GM18873 (cell line): ENCODE results near the gene MAP3K20.

Experiments
- ATAC-seq: cut with Tn5 transposase; IDR thresholded peaks from one replicate; pipeline ENCODE4 v1.9.1; 2021; ENCODE audit warnings: mild to moderate bottlenecking, moderate library complexity, moderate number of reproducible peaks; ENCODE audit not compliant: unreplicated experiment, low FRiP score

The MAP3K20 gene

DNA sequence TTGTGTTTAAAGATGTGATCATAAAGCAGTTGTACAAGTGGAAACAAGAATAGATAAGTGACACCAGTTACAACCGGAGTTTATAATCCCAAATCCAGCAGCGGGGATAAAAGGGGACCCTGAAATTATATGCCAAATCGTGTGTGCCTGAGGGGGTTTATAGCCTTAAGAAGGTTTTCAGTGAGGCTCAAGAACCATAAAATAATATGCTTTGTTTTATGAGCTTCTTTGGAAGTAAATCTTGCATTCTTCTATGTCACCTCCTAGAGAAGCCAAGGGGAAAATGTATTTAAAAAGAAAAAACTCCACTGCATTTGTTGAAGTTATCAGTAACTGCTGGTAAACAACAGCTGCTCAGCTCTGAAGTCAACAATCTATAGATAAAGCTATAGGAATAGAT, 25.8 kb upstream of the MAP3K20 start:
- ATAC-seq: no peak

DNA sequence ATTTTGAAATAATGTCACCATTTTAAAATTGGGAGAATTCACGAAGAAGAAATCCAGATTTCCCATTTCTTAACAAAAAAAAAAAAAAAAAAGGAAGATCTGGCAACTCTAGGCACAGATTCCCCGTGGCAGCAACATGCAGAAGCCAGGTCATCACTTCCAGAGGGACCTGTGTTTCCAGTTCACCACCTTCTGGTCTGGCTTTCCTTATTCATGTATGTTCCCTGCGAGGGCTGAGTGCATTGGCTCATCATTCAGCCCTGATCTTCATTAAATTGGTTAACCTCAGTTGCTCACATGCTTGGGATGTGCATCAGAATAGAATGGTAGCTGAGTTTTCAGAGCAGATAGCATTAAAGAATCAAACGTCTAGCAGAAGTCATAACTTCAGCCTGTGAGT, 25.0 kb upstream of the MAP3K20 start:
- no peak for ATAC-seq

DNA sequence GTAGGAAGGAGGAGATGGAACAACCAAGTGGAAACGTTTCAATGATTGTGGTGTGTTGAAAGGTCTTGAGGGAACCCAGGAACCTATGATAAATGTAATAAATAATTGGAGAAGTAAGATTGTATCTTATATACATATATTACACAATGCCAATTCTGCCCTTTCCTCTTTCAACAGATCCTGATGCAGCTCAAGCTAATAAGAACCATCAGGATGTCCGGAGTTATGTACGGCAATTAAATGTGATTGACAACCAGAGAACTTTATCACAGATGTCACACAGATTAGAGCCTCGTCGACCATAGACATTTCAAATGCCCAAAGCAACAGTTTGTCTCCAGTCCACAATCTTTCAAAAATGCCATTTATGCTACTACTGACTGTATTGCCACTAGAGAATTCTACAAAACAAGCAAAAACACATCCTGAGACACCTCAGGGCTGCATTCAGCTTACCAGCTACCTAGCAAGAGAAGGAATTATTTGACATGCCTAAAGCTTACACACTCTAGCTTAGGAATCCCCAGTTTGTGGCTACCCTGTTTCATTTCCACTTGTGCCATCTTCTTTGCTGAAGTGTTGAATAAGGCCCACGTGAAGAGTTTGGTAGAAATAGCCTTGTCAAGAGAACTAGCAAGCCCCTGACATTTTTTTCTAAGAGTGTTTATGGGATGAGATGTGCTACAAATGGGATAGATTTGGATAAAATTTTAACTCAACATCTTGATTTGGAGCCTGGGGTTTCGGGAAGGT, 24.0 kb upstream of the MAP3K20 start:
- ATAC-seq: no peak

DNA sequence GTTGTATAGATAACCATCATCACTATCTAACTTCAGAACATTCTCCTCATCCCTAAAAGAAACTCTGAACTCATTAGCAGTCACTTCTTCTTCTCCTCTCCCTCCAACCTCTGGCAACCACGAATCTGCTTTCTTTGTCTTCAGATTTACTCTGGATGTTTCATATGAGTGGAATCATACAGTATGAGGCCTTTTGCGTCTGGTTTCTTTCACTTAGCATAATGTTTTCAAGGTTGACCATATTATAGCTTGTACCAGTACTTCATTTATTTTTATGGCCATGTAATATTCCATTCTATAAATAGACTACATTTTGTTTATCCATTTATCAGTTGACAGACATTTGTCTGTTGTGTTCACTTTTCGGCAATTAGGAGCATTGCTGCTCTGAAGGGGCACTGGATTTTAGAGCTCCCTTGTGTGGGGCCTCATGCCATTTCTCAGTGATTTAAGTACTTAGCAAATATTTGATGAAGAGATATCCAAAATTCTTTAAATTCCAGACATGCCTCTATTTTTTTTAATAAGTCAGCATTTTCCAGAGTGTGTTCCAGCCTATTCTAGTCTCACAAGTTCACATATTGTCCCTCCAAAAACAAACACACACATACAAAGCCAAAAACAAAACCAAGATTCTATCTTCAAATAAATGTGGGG, 22.5 kb upstream of the MAP3K20 start:
- no peak for ATAC-seq

DNA sequence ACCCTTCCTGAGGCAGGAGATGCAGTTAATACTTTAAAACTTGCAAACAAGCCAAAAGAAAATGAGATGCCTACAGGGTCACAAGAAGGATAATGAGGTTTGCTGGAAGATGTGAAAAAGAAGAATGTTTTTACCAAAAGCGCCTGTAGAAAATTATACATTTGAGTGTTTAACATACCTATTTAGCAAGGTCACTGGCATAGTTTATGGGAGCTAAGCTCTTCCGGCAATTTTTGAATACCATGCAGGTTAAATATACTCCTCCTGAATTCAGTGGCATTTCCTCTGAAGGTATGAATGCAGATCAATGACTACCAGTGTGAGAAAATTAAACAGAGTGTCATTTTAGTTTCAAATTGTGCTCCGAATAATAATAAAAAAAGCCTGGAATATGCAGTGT, 21.2 kb upstream of the MAP3K20 start:
- ATAC-seq: no peak

DNA sequence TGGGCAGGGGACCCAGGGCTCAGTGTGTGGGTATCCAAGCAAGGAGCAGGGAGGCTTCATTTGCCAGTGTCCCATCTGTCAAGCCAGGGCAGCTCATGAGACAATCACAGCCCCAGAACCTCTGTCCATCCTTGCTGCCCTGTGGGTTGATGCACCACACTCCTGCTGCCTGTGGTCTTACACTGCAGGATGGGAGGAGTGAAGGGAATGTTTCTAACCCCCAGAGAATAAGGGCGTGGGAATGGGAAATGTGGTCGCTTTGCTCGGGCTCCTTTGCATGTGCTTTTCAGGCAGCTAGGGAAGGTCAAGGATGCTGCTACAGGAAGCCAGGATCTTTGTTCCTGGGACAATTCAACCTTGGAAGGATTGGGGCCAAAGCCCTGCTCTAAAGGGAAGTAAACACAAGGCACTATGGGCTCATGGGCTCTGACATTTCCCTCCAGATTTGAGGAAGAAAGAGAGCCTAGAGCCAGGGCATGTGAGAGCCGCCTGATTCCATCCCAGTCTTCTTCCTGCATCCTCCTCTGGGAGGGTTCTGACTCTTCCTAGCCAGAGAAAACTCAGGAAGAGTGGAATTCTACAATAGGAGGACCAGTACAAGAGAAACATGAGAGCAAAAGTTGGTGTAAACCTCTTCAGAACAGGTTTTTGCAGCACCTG, 18.8 kb upstream of the MAP3K20 start:
- ATAC-seq: no peak

DNA sequence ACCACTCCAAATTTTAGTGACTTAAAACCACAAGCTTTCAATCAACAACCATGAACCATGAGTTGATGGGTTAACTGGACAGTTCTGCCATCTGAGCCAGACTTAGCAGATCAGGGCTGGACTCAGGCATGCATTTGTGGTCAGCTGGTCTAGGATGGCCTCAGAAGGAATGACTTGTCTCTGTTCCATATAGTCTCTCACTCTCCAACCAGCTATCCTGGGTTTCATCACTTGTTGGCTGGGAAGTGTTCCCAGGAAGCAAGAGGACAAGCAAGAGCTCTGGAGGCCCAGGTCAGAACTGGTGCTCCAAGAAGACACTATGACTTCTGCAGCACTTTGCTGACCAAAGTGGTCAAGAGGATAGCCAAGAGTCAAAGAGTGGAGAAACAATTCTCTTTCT, 17.5 kb upstream of the MAP3K20 start:
- ATAC-seq: no peak

DNA sequence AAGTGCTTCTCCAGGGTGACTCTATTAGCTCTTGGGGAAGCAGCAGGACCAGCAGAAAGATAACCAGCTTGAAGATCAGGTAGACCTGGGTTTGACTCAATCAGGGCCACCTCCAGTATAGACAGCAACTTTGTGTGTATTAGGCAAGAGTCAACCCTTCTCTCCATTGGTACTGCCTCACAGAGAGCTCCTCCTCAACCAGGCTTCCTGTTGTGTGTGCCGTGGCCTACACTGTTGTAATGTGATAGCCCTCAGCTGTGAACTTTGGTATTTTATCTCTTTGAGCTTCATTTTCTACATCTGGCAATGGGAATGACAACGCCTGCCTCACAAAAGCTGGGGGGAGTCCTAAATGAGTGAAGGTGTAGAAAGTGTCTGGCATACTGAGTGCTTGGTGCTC, 17.0 kb upstream of the MAP3K20 start:
- ATAC-seq: no peak

DNA sequence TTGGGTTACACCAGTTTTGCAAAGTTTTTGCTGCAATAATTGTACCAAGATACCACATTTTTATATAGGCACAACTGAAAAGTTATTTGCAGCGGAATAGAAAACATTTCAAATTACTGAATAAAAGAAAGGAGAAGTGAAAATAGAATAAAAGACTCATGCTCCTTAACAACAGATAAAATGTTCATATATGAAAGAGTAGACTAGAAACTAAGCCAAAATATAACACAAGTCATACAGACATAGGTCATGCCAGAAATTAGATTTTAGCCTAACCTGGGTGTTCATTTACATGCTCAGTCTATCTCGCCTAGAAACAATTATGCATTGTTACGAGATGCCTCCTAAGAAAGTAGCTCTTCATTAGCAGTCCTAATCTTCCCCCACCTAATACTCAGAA, 16.4 kb upstream of the MAP3K20 start:
- ATAC-seq: no peak

DNA sequence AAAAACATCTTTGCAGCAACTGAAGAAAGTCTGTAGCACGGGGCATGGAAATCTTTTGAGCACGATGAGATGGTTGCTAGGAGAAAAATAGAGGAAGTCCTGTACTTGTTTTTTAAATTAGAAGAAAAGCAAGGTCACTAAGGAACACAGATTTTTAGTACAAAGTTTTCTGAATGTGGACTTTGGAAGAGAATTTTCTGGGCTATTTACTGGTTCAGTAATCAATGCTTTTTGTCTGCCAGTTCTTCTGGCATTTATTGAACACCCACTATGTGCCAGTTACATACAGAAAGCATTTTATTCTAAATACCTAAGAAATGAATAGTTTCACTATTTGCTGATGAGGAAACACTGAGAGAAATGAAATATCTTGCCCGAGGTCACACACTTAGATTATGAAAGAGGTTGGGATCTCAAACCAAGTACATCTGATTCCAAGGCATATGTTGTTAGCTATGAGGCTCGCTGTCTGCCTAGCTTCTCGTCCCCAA, 15.6 kb upstream of the MAP3K20 start:
- no peak for ATAC-seq

DNA sequence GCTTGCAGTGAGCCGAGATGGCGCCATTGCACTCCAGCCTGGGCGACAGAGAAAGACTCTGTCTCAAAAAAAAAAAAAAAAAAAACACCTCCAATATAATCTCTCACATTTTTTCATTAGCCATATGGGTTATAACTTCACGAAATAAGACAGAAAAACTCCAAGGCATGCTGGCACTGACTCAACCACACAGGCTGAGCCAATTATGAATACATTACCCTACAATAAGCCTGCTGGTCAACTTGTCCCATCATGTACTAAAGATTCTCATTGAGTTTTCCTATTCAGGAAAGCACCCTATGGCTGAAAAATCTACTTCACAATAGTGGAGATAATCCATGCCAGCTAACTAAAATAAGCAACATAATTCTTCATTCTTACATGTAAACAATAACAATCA, 12.8 kb upstream of the MAP3K20 start:
- no peak for ATAC-seq

DNA sequence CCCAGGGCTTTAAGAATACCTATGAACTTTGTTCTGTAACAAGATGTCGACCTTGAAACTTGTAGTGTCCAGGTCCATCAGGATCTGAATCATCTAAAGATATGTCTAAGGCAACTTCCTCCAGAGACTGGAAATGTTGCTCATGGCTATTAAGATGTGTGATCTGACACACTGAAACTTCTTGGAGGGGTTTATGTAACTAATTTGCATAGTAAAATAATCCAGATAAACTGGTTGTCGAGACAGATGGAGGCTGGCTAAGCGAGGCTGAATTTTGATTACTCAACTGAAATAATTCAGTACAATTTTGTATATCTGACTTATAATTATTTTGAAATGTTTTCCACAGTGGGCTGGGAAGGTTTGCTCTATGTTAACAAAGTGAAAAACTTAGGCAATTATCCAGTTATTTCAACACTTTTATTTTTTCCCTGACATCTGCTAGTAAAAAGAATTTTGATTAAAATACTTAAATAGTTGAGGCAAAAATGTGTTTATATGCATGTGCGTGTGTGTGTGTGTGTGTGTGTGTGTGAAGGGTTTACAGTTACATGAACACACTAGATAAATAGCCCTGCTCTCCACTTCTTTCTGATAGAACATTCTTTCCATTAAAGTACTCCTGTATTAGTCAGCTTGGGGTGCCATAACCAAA, 11.4 kb upstream of the MAP3K20 start:
- ATAC-seq: no peak

DNA sequence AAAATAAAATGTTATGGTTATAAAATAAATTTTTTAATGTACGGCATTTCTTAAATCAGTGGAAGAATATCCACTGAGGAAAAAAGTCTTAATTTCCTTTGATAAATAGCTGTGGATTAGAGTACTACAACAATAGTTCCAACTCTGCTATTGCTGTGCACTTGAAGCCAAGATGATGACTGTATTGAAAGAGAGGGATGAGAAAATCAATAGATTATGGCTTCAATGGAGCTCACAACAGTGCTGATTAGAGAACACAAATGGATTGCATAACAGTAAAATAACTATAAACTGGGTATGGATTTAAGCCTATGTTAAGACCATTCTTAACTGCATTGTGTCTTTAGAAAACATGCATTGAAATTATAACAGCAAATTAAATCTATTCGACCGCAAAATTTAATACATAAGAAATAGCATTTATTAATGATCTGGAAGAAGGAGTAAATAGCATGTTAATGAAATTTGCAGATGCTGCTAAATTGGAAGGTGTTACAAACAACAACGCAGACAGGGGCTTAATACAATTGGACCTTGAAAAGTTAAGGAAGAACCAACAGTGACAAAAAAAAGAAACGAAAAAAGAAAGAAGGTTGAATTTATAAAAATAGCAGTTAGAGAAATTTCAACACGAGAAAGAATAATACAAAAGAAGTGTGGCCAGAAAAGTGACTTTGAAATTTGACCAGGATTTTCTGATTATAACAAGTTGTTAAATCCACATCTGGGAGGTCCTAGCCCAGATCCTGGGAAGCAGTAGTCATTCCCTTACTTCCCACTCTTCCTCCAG, 8.6 kb upstream of the MAP3K20 start:
- ATAC-seq: no peak

DNA sequence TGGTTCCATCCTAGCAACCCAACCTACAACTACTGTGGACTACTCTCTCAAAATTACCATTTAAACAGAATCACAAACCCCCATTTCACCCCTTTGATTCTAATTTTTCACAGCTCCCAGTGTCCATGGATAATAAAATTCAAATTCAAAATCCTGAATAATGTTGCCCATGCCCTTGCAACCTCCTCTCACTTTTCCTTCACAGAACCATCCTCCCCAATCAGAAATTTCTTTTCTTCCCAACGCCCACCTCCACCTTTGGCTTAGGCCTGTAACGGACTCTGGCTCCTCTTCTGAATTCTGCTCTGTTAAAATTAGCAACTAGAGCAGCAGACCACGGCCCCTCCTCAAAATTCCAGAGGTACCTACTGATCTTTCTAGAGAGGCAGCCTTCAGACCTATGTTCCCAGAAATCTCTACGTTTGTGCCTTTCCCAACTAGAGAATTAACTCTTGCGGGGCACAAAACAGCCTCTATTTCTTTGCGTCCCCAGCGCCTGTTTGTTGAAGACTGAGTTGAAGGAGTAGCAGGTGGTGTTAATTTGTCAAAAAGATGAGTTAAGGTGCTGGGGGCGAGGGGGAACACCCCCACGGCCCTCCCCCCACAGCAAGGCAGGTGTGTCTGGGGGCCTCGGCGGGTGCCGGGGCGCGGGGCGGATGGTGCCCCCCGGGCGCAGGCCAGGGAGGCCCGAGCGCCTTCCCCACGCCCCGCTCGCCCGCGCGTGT, 428 bp upstream of the MAP3K20 start:
- ATAC-seq: peak; percentile 3

DNA sequence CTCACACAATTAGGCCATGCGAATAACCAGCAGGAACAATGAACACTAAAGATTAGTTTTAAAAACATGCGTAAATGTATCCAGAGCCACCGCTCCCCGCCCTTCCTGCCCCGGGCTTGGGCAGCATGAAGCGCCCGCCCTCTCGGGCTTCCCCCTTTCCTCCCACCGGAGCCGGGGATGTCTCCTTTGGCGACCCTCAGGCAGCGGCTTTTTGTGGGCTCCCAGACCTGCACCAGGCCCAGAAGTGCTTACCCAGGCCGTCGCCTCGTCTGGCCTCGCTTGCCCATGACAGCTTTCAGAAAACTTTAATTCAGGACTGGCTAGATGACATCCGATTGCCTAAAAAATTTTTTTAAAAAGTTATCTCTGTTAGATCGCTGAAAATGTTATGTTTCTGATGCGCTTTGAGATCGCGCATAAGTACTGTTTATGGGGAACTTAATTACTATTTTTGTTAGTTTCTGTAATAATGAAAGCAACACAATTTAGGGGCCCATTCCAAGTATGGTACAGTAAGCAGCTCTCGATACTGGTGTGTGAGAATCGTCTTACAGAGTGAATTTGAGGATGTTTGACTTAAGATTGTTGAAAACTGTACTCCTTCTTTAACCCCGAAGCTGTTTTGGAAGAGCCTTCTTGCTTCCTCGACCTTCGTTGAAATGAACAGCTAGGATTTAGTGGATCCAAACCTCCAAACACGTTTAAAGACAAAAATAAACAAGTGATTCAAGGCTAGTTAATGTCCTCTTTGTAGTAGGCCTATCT, 1.1 kb downstream of the MAP3K20 start:
- ATAC-seq: no peak

DNA sequence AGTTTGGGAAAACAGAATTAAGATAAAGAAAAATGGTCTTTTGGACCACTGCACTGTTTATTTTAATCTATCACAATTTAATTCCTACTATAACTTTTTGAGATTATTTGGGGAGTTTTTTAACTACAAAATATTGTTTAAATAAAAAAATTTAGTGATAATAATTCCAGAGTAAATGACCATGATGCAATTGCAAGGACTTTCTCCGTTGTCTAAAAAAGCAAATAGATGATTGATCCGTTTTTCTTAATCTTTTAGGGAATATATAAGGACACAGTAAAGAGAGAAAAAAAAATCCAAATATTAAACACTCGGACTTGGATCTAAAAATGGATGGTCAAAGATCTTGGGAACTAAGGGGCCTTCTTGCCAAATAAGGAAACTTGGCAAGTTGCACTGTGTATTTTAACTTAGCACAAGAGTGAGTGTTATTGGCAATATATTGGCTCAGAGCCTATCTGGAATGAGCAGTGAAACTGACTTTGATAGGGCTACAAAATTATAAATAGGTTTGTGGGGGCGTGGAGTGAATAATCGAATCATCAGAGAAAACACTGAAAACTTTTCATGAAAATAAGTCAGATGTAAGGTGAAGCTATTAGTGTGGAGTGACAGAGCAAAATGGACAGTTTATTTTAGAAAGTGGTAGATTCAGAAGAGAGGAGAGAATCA, 2.0 kb downstream of the MAP3K20 start:
- no peak for ATAC-seq

DNA sequence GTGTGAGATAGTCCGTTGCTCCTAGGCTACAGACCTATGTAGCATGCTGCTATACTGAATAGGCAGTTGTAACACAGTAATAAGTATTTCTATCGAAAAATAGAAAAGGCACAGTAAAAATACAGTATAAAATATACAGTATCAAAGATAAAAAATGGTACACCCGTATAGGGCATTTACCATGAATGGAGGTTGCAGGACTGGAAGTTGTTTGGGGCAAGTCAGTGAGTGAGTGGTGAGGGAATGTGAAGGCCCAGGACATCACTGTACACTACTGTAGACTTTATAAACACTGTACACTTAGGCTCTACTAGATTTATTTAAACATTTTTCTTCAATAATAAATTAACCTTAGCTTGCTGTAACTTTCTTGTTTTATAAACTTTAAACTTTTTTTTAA, 3.5 kb downstream of the MAP3K20 start:
- no peak for ATAC-seq
